Stimulated activated CD4-positive, alpha-beta T cell treated with anti-CD3 and anti-CD28 coated beads, Interleukin-4, amount 100 ng/mL, for 48 hours (primary cell): Measurements from ENCODE around the gene CDH26.
A peak's percentile ranks its signal among the peaks of the same experiment; 100 is the strongest.

ENCODE experiments used
- DNase-seq, 2 donors: peaks; one replicate each; pipeline ENCODE4 v3.0.0-alpha.2; 2020; ENCODE audit warnings: low read depth in 2 of 2

Gene CDH26

GRCh38 chr20:59985864-59986263 lies 27.6 kb downstream of the CDH26 start:
- peak in 1 of 2 donors; percentile 4 for DNase-seq

- DNase-seq, result no peak
These were observed 28.9 kb downstream of the CDH26 start for GRCh38 chr20:59987135-59987534.

DNA sequence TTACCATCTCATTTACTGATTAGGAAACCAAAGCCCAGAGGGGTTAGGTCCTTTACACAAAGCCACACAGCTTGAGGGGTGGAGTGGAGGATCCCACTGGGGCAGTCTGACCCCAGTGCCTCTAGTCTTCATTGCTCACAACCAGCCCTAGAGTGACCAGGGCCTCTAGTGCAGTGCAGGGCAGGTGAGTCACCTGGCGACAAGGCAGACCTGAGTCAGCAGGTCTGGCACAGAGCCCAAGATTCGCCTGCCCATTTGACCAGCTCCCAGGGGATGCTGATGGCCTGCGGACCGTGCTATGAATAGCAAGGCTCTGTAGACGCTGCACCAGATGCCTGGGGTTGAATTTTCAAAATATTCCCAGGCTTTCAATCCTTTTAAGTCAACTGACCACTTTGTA lies 29.9 kb downstream of the CDH26 start:
- no peak for DNase-seq

GRCh38 chr20:59992526-59993084 lies 34.4 kb downstream of the CDH26 start:
- no peak for DNase-seq

GRCh38 chr20:59993736-59994430 lies 35.7 kb downstream of the CDH26 start:
- DNase-seq, result no peak

DNA sequence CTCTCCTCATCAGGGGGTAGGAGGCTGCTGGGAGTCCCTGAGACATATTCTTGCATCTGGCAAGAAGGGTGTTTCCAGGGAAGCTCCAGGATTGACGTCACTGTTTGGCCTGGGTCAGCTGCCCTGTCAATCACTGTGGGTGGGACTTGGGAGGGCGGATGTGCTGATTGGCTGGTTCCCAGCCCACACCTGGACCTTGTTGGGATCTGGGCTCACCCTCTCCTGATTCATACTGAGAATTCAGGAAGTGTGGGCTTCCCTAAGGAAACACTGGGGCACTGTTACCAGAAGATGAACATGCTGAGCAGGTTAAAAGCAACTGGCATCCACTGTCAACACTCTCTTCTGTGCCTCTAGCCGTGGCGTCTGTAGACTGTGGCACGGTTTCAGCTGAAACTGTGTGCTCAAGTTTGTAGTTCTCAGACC lies 36.5 kb downstream of the CDH26 start:
- DNase-seq, result no peak

DNA sequence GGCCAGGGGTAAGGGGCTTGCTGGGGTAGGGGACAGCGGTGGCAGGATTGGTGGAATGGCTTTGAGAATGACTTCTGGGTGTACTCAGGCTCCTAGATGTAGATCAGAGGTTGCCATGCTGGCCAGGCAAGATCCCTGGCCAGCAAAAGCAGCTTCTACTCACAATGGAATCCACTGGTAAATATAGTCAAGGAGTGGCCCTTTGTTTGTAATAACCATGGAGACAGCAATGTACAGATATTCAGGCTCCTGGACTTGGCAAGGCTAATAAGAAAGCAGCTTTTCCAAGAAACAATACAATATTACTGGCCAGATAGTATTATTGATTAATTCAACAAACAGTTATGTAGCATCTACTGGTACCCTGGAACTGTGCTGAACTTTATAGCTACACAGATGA lies 37.9 kb downstream of the CDH26 start:
- no peak for DNase-seq

DNA sequence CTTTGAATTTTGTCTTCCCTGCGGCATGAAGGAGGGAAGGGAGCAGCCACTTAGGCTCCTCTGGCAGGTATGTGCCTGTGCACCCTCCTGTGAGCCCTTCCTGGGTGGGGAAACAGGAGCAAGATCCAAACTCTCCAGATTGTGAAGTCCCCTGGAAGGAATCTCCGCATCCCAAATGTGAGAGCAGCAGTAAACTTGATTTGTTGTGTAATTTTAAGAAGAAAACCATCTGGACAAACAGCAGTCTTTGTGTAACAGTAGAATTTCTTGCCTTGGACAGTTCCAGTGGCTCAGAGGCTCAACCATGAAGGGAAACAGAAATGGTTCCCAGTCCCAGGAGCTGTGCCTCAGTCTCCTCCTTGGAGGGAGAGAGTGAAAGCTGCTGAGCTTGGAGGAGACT lies 39.7 kb downstream of the CDH26 start:
- no peak for DNase-seq

DNA sequence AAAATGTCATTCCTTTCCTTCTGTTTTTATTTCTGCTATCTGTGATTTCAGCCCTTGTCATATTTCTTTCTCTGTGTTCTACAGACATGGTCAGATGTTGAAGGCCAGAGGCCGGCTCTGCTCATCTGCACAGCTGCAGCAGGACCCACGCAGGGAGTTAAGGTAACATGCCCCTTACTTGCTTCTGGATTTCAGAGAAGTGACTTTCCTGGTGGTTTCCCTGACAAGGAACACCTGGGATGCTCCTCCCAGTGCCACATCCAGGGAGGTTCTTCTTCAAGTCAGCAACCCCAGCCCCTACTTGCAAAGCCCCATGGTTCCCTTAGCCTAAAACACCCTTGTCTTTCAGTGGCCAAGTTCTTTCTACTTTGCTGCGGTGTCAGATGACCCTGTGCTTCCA lies 41.3 kb downstream of the CDH26 start:
- no peak for DNase-seq

- no peak for DNase-seq
These were observed 42.2 kb downstream of the CDH26 start for GRCh38 chr20:60000271-60001042.

- DNase-seq, result no peak
These were observed 42.9 kb downstream of the CDH26 start for GRCh38 chr20:60001108-60001507.

GRCh38 chr20:60003776-60004175 lies 45.6 kb downstream of the CDH26 start:
- DNase-seq, result no peak

GRCh38 chr20:60006261-60006660 lies 48.0 kb downstream of the CDH26 start:
- DNase-seq, result no peak

DNA sequence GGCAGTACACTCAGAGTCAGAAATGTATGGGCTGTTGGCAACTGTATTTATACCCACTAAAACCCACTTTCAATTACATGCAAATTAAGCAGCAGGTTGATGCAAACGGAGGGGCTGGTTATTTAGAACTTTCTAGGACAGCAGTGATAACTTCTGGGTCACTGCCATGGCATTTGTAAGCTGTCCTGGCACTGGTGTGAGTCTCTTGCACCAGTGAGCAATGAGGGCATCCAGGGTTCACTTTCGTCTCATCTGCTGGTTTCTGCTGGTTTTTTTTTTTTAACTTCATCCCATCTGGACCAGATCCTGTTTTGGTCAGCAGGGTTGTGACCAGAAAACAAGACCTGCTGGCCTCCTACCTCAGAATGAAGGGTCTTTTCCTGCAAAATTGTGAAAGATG lies 49.2 kb downstream of the CDH26 start:
- no peak for DNase-seq

- DNase-seq, result no peak
These were observed 50.0 kb downstream of the CDH26 start for GRCh38 chr20:60008130-60008808.

DNA sequence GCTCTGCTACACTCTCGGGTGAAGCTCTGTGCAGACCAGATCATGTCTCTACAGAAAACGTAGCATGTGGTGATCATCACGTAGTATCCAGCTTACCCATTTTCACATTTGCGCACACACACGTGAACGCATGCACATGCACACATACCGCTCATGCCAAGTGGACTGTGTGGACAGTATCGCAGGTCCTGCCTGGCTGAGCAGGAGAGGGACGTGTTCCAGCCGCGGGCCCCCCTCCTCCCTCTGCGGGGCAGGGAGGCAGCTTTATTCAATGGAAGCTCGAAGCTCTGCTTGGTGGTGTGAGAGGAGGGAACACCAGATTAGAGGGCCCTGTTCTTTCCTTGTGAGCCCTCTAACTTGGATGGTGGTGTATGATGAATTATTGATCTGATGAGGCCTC lies 51.1 kb downstream of the CDH26 start:
- DNase-seq, result no peak

DNA sequence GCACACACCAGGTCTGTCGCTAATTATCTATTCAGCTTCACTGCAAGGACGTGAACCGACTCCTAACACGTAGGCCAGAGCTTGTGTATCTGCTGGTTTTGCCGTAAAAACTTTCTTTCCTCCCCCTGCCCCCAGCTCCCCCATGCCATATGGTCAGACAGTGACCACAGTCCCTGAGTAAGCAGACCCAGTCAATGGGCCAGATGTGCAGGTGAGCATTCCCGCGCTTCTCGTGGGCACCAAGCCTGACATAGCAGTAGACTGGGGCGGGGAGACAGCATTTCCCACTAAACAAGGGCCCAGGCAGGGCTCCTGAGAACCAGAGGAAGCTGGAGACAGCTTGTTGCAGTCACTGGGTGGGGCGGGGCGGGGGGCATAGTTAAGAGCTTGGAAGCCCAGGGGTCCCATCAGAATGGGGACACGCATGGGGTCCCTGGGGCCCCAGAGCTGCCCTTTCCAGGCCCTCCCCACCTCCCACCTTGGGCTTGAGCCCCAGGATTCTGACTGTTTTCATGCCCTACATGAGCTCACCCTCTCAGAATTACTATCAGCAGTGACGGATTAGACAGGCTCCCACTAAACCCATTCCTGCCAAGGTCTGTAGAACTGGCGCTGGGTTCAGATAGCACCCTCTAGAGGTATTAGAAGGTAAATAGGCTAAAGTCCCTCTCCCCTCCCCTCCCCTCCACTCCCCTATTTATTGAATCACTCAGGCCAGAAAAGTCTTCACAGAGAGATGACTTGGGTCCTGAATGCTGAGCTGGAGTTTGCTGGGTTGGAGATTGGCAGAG lies 51.8 kb downstream of the CDH26 start:
- no peak for DNase-seq

DNA sequence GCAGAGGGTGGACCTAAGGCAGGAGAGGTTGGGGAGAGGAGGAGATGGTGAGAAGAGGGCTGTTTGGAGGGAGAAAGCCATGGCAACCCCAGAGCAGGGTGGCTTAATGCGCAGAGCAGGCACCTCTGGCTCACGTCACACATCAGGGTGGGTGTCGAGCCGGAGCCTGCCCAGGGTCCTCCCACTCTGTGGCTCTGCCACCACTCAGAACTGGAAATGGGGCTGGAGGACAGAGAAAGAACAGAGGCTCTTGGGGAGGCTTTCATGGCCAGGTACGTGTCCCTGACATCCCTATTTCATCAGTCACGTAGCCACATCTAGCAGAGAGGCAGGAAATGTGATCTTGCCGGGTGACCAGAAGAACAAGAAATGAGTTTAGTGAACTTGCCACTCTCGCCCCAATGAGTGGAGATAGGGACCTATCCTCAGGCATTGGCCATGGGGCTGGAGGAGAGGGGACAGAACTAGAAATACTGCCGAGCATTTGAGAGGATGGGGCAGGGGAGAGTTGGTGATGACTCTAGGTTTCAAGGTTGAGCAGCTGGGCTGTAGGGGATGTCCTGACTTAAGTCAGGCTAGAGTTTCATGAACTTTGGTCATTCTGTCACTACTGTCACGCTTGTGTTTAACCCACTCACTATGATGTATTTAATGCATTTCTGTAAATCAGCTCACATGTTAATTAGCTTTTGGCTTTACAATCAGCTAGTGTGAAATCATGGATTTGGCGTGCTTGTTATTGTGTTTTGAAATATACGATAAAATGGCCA lies 52.7 kb downstream of the CDH26 start:
- no peak for DNase-seq

- DNase-seq, result no peak
These were observed 53.6 kb downstream of the CDH26 start for GRCh38 chr20:60011512-60012507.
